ENCODE measurements around the gene IDI2.

The IDI2 gene

DNA sequence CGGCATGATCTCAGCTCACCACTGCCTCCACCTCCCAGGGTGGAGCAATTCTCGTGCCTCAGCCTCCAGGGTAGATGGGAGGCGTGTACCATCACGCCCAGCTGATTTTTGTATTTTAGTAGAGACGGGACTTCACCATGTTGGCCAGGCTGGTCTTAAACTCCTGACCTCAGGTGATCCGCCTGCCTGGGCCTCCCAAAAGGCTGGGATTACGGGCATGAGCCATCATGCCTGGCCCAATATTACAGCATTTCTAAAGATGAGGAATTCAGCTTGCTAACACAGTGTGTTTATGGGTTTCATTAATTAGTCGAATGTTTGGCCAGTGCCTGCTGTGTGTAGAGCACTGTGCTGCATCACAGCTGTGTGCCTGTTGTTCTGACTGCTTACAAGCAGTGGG is 34.2 kb upstream of the IDI2 start:
- Histone ChIP-seq H3K4me1 (ENCODE audit: control insufficient read depth, insufficient read depth, low read length) (no peaks in the 10 kb centered on the region), H3K4me3 (ENCODE audit: low read length) (no peak overlapping the region), H3K9me3 (ENCODE audit: control insufficient read depth, insufficient read depth, low read length) (no peaks in the 10 kb centered on the region), H3K36me3 (ENCODE audit: control insufficient read depth, insufficient read depth, low read length) (no peaks in the 10 kb centered on the region), H3K27ac (ENCODE audit: low read length) (no peak overlapping the region), H3K27me3 (ENCODE audit: control insufficient read depth, insufficient read depth, low read length) (no peaks in the 10 kb centered on the region)
- WGBS (ENCODE audit: insufficient coverage, insufficient read length), result no CpG with 5 or more reads among the region's 8 CpGs
- no peak for DNase-seq (ENCODE audit: low read depth, low spot score)

DNA sequence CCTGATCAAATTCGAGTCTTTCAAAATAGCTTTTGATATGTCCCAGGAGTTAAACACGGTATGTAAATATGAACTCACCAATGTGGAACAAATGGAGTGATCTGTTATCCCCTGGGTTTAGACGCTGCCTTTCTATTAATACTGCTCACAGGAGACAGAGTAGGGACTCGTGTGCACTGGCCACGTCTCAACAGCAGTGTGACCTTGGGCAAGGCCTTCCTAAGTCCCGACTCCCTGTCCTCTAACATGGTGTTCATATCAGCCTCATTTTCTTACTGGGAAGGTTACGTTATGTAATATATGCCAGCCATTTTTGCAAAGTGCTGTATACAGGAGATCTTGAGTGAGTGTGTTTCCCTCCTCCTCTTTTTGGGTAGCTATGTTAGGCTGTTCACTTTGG is 32.4 kb upstream of the IDI2 start:
- H3K27me3 ChIP-seq (ENCODE audit: control insufficient read depth, insufficient read depth, low read length), result no peaks in the 10 kb centered on the region
- H3K27ac ChIP-seq (ENCODE audit: low read length), result no peak overlapping the region
- WGBS (ENCODE audit: insufficient coverage, insufficient read length), result no CpG with 5 or more reads among the region's 7 CpGs
- H3K36me3 ChIP-seq (ENCODE audit: control insufficient read depth, insufficient read depth, low read length), result no peaks in the 10 kb centered on the region
- no peaks in the 10 kb centered on the region for H3K4me1 ChIP-seq (ENCODE audit: control insufficient read depth, insufficient read depth, low read length)
- no peaks in the 10 kb centered on the region for H3K9me3 ChIP-seq (ENCODE audit: control insufficient read depth, insufficient read depth, low read length)
- DNase-seq (ENCODE audit: low read depth, low spot score), result no peak
- no peak overlapping the region for H3K4me3 ChIP-seq (ENCODE audit: low read length)

DNA sequence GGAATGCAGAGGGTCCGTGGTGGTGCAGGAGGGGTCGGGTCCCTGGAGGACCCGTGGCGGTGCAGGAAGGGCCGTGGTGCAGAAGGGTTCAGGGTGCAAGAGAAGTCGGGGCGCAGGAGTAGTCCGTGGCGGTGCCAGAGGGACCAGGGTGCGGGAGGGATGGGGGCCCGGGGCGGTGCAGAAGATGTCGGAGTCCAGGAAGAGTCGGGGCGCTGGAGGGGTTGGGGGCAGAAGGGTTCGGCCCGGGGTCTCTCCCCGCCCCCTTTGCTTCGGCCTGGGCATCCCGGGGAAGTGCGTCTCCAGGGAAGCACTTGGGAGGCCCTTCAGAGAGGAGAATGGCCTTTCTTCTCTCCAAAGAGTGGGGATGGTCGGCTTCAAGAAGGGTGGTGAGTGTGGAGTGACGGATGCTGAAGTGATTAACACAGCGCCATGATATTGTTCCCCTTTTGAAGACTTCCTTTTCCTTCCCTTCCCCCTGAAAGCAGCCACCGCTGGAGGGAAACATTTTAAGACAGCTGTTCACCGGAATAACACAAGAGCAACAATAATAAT is 31.5 kb upstream of the IDI2 start:
- Histone ChIP-seq H3K4me3 (ENCODE audit: low read length) (peak overlapping the region; percentile 85), H3K27me3 (ENCODE audit: control insufficient read depth, insufficient read depth, low read length) (no peaks in the 10 kb centered on the region), H3K36me3 (ENCODE audit: control insufficient read depth, insufficient read depth, low read length) (no peaks in the 10 kb centered on the region), H3K9me3 (ENCODE audit: control insufficient read depth, insufficient read depth, low read length) (no peaks in the 10 kb centered on the region), H3K27ac (ENCODE audit: low read length) (no peak overlapping the region), H3K4me1 (ENCODE audit: control insufficient read depth, insufficient read depth, low read length) (no peaks in the 10 kb centered on the region)
- no CpG with 5 or more reads among the region's 26 CpGs for WGBS (ENCODE audit: insufficient coverage, insufficient read length)
- DNase-seq (ENCODE audit: low read depth, low spot score), result no peak

DNA sequence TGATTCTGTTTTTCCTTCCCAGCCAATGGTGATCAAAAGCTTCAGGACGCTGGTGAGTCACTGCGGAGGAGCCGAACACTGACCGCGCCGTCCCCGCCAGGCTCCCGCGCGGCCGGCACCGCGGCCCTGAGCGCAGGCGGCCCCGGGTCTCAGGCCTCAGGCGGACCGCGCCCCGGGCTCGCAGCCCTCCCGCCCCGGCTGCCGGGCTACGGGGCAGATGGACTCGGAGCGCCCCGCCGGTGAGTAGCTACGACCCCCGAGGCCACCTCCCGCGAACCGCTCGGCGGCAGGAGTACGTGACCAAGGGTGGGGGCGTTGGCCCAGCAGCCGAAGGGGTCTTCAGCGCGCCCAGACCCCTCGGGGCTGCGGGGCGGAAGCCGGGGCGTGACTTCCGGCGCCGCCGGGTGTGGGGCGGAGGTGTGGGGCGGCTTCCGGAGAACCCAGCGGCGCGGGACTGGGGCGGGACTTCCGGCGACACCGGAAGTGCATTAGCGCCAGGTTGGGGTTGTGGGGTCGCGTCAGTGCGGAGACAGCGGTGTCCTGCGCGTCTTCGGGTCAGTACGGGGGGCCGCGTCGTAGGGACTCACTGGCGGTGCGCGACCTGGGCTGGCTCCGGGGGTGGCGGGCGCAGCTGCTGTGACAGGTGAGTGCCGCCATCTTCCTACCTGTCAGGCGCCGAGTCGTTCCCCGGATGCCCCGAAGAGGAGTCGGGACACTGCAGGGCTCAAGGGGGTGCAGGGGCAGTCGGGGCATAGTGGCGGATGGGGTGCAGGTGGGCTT is 30.9 kb upstream of the IDI2 start, which contains the start of gene WDR37:
WDR37 (plus strand) TSS at position 60 of the 780 bp plus-strand sequence. CDS start 15,771 bp downstream, outside the sequence.
- peak; percentile 41 for DNase-seq (ENCODE audit: low read depth, low spot score)
- Histone ChIP-seq H3K36me3 (ENCODE audit: control insufficient read depth, insufficient read depth, low read length) (no peaks in the 10 kb centered on the region), H3K27me3 (ENCODE audit: control insufficient read depth, insufficient read depth, low read length) (no peaks in the 10 kb centered on the region), H3K27ac (ENCODE audit: low read length) (no peak within 1 kb of the TSS), H3K4me1 (ENCODE audit: control insufficient read depth, insufficient read depth, low read length) (no peaks in the 10 kb centered on the region), H3K4me3 (ENCODE audit: low read length) (peak within 1 kb of the TSS; percentile 85), H3K9me3 (ENCODE audit: control insufficient read depth, insufficient read depth, low read length) (no peaks in the 10 kb centered on the region)
- WGBS (ENCODE audit: insufficient coverage, insufficient read length), result no CpG with 5 or more reads among the region's 87 CpGs

DNA sequence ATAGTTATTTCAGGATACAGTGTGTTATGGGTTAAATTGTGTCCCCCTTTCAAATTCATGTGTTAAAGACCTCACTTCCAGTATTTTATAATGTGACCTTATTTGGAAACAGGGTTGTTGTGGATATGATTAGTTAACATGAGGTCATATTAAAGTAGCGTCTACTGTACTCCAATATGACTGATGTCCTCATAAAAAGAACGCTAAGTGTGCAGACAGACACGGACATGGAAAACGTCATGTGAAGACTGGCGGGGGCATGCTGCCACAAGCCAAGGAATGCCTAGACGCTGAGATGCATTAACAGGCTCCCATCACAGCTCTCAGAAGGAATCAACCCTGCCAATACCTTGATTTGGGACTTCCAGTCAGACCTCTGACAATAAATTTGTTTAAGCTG is 29.0 kb upstream of the IDI2 start:
- no peak overlapping the region for H3K27ac ChIP-seq (ENCODE audit: low read length)
- H3K9me3 ChIP-seq (ENCODE audit: control insufficient read depth, insufficient read depth, low read length), result no peaks in the 10 kb centered on the region
- no peaks in the 10 kb centered on the region for H3K4me1 ChIP-seq (ENCODE audit: control insufficient read depth, insufficient read depth, low read length)
- H3K36me3 ChIP-seq (ENCODE audit: control insufficient read depth, insufficient read depth, low read length), result no peaks in the 10 kb centered on the region
- DNase-seq (ENCODE audit: low read depth, low spot score), result no peak
- no peak overlapping the region for H3K4me3 ChIP-seq (ENCODE audit: low read length)
- WGBS (ENCODE audit: insufficient coverage, insufficient read length), result no CpG with 5 or more reads among the region's 6 CpGs
- no peaks in the 10 kb centered on the region for H3K27me3 ChIP-seq (ENCODE audit: control insufficient read depth, insufficient read depth, low read length)

DNA sequence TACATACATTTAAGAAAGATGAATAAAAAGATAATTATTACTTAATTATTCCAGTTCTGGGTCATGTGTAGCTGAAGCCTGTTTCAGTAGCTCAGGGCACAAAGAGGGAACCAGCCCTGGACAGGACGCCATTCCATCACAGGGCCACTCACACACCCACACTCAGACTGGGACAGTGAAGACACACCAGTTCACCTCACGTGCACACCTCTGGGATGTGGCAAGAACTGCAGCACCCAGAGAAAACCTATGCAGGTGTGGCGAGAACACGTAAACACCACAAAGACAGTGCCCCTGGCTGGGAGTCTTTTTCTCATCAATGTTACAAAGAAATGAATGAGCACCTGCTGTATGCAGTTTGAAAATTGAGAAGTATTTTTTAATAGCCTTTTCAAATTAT is 24.9 kb upstream of the IDI2 start:
- H3K27ac ChIP-seq (ENCODE audit: low read length), result no peak overlapping the region
- no peak for DNase-seq (ENCODE audit: low read depth, low spot score)
- WGBS (ENCODE audit: insufficient coverage, insufficient read length), result no CpG with 5 or more reads among the region's 4 CpGs
- H3K4me3 ChIP-seq (ENCODE audit: low read length), result no peak overlapping the region
- no peaks in the 10 kb centered on the region for H3K36me3 ChIP-seq (ENCODE audit: control insufficient read depth, insufficient read depth, low read length)
- no peaks in the 10 kb centered on the region for H3K9me3 ChIP-seq (ENCODE audit: control insufficient read depth, insufficient read depth, low read length)
- H3K4me1 ChIP-seq (ENCODE audit: control insufficient read depth, insufficient read depth, low read length), result peaks cover 2% of the 10 kb centered on the region; the same call in 1 of the 2 replicates
- H3K27me3 ChIP-seq (ENCODE audit: control insufficient read depth, insufficient read depth, low read length), result no peaks in the 10 kb centered on the region

DNA sequence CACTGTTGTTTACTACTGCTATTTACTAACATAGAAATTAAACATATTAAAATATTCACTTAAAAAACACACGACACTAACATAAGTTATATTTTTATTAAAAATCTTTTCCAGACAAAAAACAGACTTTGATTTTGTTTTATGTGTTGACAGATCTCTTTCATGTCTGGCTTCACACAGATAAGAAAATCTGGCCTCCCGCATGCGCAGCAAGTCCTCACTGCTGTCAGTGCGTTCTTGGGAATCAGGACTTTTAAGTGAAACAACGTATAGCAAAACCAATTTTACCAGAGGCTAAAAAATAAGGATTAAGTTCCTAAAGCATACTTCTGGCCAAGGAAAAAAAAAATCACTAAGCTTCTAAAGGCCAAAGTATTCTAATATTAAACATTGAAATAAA is 24.5 kb upstream of the IDI2 start:
- Histone ChIP-seq H3K27ac (ENCODE audit: low read length) (no peak overlapping the region), H3K4me1 (ENCODE audit: control insufficient read depth, insufficient read depth, low read length) (peaks cover 2% of the 10 kb centered on the region; the same call in 1 of the 2 replicates), H3K9me3 (ENCODE audit: control insufficient read depth, insufficient read depth, low read length) (no peaks in the 10 kb centered on the region), H3K27me3 (ENCODE audit: control insufficient read depth, insufficient read depth, low read length) (no peaks in the 10 kb centered on the region), H3K36me3 (ENCODE audit: control insufficient read depth, insufficient read depth, low read length) (no peaks in the 10 kb centered on the region), H3K4me3 (ENCODE audit: low read length) (peak overlapping the region; percentile 96; the same call in 1 of the 2 replicates)
- 100% methylated on average over 1 of the region's 5 CpGs for WGBS (ENCODE audit: insufficient coverage, insufficient read length)
- no peak for DNase-seq (ENCODE audit: low read depth, low spot score)

DNA sequence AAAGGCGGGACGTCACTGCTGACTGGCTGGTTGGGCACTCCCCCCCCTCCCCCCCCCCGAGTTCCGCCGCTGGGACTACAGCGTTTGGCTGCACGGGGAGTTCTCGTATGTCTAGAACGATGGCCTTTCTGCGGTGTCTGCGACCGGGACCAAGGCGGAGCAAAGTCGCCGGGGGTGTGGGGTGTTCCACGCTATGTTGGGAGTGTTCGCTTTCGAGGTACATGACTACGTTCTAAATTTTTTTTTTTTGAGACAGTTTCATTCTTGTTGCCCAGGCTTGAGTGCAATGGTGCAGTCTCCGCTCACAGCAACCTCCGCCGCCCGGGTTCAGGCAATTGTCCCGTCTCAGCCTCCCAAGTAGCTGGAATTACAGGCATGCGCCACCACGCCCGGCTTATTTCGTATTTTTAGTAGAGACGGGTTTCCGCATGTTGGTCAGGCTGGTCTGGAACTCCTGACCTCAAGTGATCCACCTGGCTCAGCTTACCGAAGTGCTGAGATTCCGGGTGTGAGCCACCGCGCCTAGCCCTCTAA is 23.8 kb upstream of the IDI2 start:
- no peaks in the 10 kb centered on the region for H3K36me3 ChIP-seq (ENCODE audit: control insufficient read depth, insufficient read depth, low read length)
- no peak overlapping the region for H3K27ac ChIP-seq (ENCODE audit: low read length)
- no CpG with 5 or more reads among the region's 34 CpGs for whole genome bisulfite sequencing (ENCODE audit: insufficient coverage, insufficient read length)
- no peaks in the 10 kb centered on the region for H3K9me3 ChIP-seq (ENCODE audit: control insufficient read depth, insufficient read depth, low read length)
- H3K27me3 ChIP-seq (ENCODE audit: control insufficient read depth, insufficient read depth, low read length), result no peaks in the 10 kb centered on the region
- peaks cover 2% of the 10 kb centered on the region; the same call in 1 of the 2 replicates for H3K4me1 ChIP-seq (ENCODE audit: control insufficient read depth, insufficient read depth, low read length)
- H3K4me3 ChIP-seq (ENCODE audit: low read length), result peak overlapping the region; percentile 96
- no peak for DNase-seq (ENCODE audit: low read depth, low spot score)

DNA sequence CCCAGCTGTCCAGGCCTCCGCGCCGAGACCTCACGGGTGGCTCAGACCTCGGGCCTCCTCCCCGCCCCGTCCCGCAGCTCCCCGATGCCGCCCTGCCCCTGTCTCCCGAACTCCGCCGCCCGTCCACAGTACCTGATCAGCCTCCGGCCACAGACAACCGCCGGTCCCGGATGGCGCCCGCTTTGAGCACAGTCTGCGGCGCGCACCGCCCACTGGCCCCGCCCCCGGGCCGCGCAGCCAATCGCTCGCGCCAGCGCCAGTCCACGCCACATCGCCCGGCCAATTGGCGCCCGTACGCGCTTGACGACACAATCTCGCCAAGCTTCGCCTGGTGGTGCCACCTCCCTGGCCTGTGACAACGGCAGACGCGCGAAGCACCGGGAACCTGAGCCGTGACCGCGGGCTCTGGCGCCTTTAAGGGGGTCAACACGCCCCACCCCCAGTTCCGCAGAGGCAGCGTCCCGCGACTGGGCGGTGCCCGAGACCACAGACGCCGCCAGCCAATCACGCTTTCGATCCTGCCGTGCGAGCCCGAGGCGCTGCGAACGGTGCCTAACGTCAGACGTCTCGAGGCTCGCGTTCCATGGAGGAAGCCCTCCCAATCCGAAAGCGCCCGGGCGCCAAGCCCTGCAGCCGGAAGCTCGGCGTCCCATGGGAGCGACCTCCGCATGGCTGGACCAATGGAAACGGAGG is 23.2 kb upstream of the IDI2 start, which contains the start of gene IDI1:
IDI1 (minus strand) TSS at position 388 of the 693 bp plus-strand sequence; CDS start at position 272, 116 bp downstream.
- peak within 1 kb of the TSS; percentile 96 for H3K4me3 ChIP-seq (ENCODE audit: low read length)
- H3K9me3 ChIP-seq (ENCODE audit: control insufficient read depth, insufficient read depth, low read length), result no peaks in the 10 kb centered on the region
- H3K36me3 ChIP-seq (ENCODE audit: control insufficient read depth, insufficient read depth, low read length), result no peaks in the 10 kb centered on the region
- H3K4me1 ChIP-seq (ENCODE audit: control insufficient read depth, insufficient read depth, low read length), result peaks cover 2% of the 10 kb centered on the region; the same call in 1 of the 2 replicates
- H3K27me3 ChIP-seq (ENCODE audit: control insufficient read depth, insufficient read depth, low read length), result no peaks in the 10 kb centered on the region
- DNase-seq (ENCODE audit: low read depth, low spot score), result peak; percentile 91
- no CpG with 5 or more reads among the region's 83 CpGs for WGBS (ENCODE audit: insufficient coverage, insufficient read length)
- no peak within 1 kb of the TSS for H3K27ac ChIP-seq (ENCODE audit: low read length)

DNA sequence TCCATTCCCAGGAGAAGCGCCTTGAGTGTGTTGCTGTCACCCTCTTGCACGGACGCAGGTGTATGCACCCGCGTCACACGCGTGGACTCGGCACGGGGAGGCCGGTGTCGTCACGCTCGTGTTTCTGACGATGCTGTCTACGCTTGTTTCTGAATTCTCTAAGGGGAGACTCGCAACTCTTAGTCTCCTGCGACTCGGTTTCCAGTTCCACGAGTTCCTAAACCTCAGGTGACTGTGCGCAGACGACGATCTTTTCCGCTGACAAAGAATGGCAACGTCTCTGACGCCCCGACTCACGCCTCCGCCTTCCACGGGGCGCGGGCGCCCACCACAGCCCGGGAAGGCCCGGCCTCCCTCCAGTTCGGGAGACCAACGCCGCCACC is 22.7 kb upstream of the IDI2 start:
- DNase-seq (ENCODE audit: low read depth, low spot score), result no peak
- no CpG with 5 or more reads among the region's 37 CpGs for WGBS (ENCODE audit: insufficient coverage, insufficient read length)
- Histone ChIP-seq H3K36me3 (ENCODE audit: control insufficient read depth, insufficient read depth, low read length) (peaks cover 5% of the 10 kb centered on the region; the same call in 1 of the 2 replicates), H3K4me3 (ENCODE audit: low read length) (peak overlapping the region; percentile 96), H3K4me1 (ENCODE audit: control insufficient read depth, insufficient read depth, low read length) (peaks cover 2% of the 10 kb centered on the region; the same call in 1 of the 2 replicates), H3K9me3 (ENCODE audit: control insufficient read depth, insufficient read depth, low read length) (no peaks in the 10 kb centered on the region), H3K27ac (ENCODE audit: low read length) (no peak overlapping the region), H3K27me3 (ENCODE audit: control insufficient read depth, insufficient read depth, low read length) (no peaks in the 10 kb centered on the region)
